HepG2 (cell line): ENCODE data around the gene CCNA2. TPM values are rescaled to one million over a fixed set of nuclear protein-coding genes. Genes with fewer than 3 reads are reported as not detected.

Source experiments
- ELF1 ChIP-seq: sonication (generic); formaldehyde crosslinking; IDR thresholded peaks from 2 replicates; pipeline ENCODE4 v1.4.0; 2020; ENCODE audit warnings: missing genetic modification reagents
- IKZF4 ChIP-seq: sonication (generic); formaldehyde crosslinking; IDR thresholded peaks from 2 replicates; pipeline ENCODE4 v1.5.1; 2020; ENCODE audit warnings: borderline replicate concordance, mild to moderate bottlenecking, low read depth, missing genetic modification reagents; ENCODE audit errors: not compliant biosample characterization
- ISL2 ChIP-seq: sonication (generic); formaldehyde crosslinking; IDR thresholded peaks from 2 replicates; pipeline ENCODE4 v1.5.0; 2020; ENCODE audit warnings: missing genetic modification reagents
- KAT2B ChIP-seq: fragments of 150-350 bp; IDR thresholded peaks from 2 replicates; pipeline ENCODE4 v1.6.1; 2014; ENCODE audit warnings: low read depth, low read length, borderline replicate concordance
- KDM5A ChIP-seq: fragments of 200-600 bp; sonication (generic); IDR thresholded peaks from 2 replicates; pipeline ENCODE4 v1.7.0; 2018; ENCODE audit warnings: antibody characterized with exemption, mild to moderate bottlenecking, low read length, borderline replicate concordance
- KDM6A ChIP-seq: IDR thresholded peaks from 2 replicates; pipeline ENCODE4 v1.6.1; 2016; ENCODE audit warnings: low read depth
- NFE2 ChIP-seq: sonication (generic); formaldehyde crosslinking; IDR thresholded peaks from 2 replicates; pipeline ENCODE4 v1.4.0; 2020; ENCODE audit warnings: missing genetic modification reagents
- NFE2L1 ChIP-seq: sonication (generic); formaldehyde crosslinking; IDR thresholded peaks from 2 replicates; pipeline ENCODE4 v1.4.0; 2020; ENCODE audit warnings: missing genetic modification reagents, mild to moderate bottlenecking, borderline replicate concordance
- TEAD3 ChIP-seq: optimal IDR thresholded peaks from 2 replicates; pipeline ENCODE3; 2016; ENCODE audit warnings: borderline replicate concordance
- TMF1 ChIP-seq: sonication (generic); formaldehyde crosslinking; IDR thresholded peaks from 2 replicates; pipeline ENCODE4 v1.8.1; 2022; ENCODE audit warnings: low read depth, missing genetic modification reagents
- ZFP37 ChIP-seq: sonication (generic); formaldehyde crosslinking; IDR thresholded peaks from 2 replicates; pipeline ENCODE4 v1.4.0; 2020; ENCODE audit warnings: missing genetic modification reagents, borderline replicate concordance
- polyA plus RNA-seq, 8 experiments: library from polyadenylated mRNA; depleted of rRNA in 3 of 8; stranded (reverse) in 7 of 8; unstranded in 1 of 8; fragments of >200 nt; fragmentation: Illumina TruSeq in 4 of 8; extraction: Trizol in 4 of 8; gene quantifications; 2 replicates each; pipeline versions ENCODE4 v1.2.1 to v1.2.3, GENCODE V29; 2011 to 2016; ENCODE audit warnings: low read depth in 4 of 8, missing spikeins in 1 of 8, mixed read lengths in 1 of 8; ENCODE audit not compliant: insufficient read depth in 1 of 8
- total RNA-seq, 5 experiments: library from RNA; depleted of rRNA; stranded (reverse); fragments of >200 nt; fragmentation: Illumina TruSeq; extraction: Trizol; gene quantifications; 2 replicates each; pipeline ENCODE4 v1.2.3, GENCODE V29; 2016; ENCODE audit warnings: low read depth in 1 of 5
- TF ChIP-seq, protein P1 (sequence below): IDR thresholded peaks from 2 replicates; pipeline ENCODE4 v1.4.0; 2020; ENCODE audit warnings: mild to moderate bottlenecking, missing genetic modification reagents
- TF ChIP-seq, protein P2 (sequence below): sonication (generic); formaldehyde crosslinking; IDR thresholded peaks from 2 replicates; pipeline ENCODE4 v1.8.1; 2023; ENCODE audit warnings: mild to moderate bottlenecking, inconsistent platforms, moderate library complexity, missing genetic modification reagents, borderline replicate concordance
- TF ChIP-seq, protein P3 (sequence below): sonication (generic); formaldehyde crosslinking; IDR thresholded peaks from 2 replicates; pipeline ENCODE4 v1.5.0; 2020; ENCODE audit warnings: mild to moderate bottlenecking, missing genetic modification reagents, borderline replicate concordance
- TF ChIP-seq, protein P4 (sequence below): IDR thresholded peaks from 2 replicates; pipeline ENCODE4 v1.6.1; 2016

The CCNA2 gene
- total and polyA plus RNA-seq, 2 of the 13 experiments (the other 11 are each of a cell fraction or from before 2014, with no cell fraction given): 31.3 to 105 TPM

DNA sequence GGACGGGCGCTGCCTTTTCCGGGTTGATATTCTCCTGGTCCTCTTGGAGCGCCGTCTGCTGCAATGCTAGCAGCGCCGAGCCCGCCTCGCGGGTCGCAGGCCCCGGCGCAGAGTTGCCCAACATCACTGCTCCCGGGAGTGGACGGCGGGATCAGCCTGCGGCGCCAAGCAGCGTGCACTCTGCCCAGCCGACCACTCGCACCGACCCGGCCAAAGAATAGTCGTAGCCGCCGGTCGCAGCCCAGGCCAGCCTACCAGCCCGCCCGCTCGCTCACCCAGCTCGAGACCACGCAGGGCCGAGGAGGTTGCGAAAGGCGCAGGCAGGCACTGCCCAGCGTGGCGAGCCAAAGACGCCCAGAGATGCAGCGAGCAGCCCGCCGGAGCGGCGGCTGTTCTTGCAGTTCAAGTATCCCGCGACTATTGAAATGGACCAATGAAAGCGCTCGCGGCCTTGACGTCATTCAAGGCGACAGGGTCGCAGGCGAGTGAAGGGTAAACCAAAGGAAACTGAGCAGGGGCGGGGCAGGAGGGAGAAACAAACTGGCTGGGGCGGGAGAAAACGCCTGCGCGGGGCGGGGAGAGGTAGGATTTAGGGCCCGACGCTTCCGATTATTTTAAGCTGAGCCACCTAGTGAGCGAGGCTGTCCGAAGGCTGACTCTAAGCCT is at the start of gene CCNA2 (continued):
- TF ChIP-seq, protein P1, sequence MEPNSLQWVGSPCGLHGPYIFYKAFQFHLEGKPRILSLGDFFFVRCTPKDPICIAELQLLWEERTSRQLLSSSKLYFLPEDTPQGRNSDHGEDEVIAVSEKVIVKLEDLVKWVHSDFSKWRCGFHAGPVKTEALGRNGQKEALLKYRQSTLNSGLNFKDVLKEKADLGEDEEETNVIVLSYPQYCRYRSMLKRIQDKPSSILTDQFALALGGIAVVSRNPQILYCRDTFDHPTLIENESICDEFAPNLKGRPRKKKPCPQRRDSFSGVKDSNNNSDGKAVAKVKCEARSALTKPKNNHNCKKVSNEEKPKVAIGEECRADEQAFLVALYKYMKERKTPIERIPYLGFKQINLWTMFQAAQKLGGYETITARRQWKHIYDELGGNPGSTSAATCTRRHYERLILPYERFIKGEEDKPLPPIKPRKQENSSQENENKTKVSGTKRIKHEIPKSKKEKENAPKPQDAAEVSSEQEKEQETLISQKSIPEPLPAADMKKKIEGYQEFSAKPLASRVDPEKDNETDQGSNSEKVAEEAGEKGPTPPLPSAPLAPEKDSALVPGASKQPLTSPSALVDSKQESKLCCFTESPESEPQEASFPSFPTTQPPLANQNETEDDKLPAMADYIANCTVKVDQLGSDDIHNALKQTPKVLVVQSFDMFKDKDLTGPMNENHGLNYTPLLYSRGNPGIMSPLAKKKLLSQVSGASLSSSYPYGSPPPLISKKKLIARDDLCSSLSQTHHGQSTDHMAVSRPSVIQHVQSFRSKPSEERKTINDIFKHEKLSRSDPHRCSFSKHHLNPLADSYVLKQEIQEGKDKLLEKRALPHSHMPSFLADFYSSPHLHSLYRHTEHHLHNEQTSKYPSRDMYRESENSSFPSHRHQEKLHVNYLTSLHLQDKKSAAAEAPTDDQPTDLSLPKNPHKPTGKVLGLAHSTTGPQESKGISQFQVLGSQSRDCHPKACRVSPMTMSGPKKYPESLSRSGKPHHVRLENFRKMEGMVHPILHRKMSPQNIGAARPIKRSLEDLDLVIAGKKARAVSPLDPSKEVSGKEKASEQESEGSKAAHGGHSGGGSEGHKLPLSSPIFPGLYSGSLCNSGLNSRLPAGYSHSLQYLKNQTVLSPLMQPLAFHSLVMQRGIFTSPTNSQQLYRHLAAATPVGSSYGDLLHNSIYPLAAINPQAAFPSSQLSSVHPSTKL (CRISPR knock-in tag): peak; percentile 31; the same call in 1 of the 2 replicates
- no peak for TF ChIP-seq IKZF4 (CRISPR knock-in tag)
- 0 out of 2 replicates have a peak, but pooled peaks have one; percentile 35 for TF ChIP-seq NFE2L1
- peak; percentile 35 for TF ChIP-seq TEAD3 (CRISPR knock-in tag)
- peak; percentile 69 for TF ChIP-seq ELF1 (CRISPR knock-in tag)
- TF ChIP-seq ZFP37 (CRISPR knock-in tag): no peak
- no peak for TF ChIP-seq NFE2 (CRISPR knock-in tag)
- TF ChIP-seq, protein P2, sequence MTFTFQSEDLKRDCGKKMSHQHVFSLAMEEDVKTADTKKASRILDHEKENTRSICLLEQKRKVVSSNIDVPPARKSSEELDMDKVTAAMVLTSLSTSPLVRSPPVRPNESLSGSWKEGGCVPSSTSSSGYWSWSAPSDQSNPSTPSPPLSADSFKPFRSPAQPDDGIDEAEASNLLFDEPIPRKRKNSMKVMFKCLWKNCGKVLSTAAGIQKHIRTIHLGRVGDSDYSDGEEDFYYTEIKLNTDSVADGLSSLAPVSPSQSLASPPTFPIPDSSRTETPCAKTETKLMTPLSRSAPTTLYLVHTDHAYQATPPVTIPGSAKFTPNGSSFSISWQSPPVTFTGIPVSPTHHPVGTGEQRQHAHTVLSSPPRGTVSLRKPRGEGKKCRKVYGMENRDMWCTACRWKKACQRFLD (CRISPR knock-in tag): peak; percentile 28; the same call in 1 of the 2 replicates
- no peak for TF ChIP-seq ISL2 (CRISPR knock-in tag)
- no peak; the same call in 1 of the 2 replicates for TF ChIP-seq KDM6A
- TF ChIP-seq TMF1: no peak
- no peak for TF ChIP-seq KAT2B
- TF ChIP-seq, protein P3, sequence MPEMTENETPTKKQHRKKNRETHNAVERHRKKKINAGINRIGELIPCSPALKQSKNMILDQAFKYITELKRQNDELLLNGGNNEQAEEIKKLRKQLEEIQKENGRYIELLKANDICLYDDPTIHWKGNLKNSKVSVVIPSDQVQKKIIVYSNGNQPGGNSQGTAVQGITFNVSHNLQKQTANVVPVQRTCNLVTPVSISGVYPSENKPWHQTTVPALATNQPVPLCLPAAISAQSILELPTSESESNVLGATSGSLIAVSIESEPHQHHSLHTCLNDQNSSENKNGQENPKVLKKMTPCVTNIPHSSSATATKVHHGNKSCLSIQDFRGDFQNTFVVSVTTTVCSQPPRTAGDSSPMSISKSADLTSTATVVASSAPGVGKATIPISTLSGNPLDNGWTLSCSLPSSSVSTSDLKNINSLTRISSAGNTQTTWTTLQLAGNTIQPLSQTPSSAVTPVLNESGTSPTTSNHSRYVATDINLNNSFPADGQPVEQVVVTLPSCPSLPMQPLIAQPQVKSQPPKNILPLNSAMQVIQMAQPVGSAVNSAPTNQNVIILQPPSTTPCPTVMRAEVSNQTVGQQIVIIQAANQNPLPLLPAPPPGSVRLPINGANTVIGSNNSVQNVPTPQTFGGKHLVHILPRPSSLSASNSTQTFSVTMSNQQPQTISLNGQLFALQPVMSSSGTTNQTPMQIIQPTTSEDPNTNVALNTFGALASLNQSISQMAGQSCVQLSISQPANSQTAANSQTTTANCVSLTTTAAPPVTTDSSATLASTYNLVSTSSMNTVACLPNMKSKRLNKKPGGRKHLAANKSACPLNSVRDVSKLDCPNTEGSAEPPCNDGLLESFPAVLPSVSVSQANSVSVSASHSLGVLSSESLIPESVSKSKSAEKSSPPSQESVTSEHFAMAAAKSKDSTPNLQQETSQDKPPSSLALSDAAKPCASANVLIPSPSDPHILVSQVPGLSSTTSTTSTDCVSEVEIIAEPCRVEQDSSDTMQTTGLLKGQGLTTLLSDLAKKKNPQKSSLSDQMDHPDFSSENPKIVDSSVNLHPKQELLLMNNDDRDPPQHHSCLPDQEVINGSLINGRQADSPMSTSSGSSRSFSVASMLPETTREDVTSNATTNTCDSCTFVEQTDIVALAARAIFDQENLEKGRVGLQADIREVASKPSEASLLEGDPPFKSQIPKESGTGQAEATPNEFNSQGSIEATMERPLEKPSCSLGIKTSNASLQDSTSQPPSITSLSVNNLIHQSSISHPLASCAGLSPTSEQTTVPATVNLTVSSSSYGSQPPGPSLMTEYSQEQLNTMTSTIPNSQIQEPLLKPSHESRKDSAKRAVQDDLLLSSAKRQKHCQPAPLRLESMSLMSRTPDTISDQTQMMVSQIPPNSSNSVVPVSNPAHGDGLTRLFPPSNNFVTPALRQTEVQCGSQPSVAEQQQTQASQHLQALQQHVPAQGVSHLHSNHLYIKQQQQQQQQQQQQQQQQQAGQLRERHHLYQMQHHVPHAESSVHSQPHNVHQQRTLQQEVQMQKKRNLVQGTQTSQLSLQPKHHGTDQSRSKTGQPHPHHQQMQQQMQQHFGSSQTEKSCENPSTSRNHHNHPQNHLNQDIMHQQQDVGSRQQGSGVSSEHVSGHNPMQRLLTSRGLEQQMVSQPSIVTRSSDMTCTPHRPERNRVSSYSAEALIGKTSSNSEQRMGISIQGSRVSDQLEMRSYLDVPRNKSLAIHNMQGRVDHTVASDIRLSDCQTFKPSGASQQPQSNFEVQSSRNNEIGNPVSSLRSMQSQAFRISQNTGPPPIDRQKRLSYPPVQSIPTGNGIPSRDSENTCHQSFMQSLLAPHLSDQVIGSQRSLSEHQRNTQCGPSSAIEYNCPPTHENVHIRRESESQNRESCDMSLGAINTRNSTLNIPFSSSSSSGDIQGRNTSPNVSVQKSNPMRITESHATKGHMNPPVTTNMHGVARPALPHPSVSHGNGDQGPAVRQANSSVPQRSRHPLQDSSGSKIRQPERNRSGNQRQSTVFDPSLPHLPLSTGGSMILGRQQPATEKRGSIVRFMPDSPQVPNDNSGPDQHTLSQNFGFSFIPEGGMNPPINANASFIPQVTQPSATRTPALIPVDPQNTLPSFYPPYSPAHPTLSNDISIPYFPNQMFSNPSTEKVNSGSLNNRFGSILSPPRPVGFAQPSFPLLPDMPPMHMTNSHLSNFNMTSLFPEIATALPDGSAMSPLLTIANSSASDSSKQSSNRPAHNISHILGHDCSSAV (CRISPR knock-in tag): no peak
- peak; percentile 94 for TF ChIP-seq KDM5A
- TF ChIP-seq, protein P4, sequence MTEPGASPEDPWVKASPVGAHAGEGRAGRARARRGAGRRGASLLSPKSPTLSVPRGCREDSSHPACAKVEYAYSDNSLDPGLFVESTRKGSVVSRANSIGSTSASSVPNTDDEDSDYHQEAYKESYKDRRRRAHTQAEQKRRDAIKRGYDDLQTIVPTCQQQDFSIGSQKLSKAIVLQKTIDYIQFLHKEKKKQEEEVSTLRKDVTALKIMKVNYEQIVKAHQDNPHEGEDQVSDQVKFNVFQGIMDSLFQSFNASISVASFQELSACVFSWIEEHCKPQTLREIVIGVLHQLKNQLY: 0 out of 2 replicates have a peak, but pooled peaks have one; percentile 6
